Measurements from ENCODE around the gene GFRA3.

The GFRA3 gene

GRCh38 chr5:138223532-138223931 lies 50.9 kb downstream of the GFRA3 start:
- H3K27ac ChIP-seq = no peak overlapping the region
- TF ChIP-seq CTCF (IDR thresholded peaks at IDR 0.05) (no peak), ZFX (IDR thresholded peaks at IDR 0.05; ENCODE audit: borderline replicate concordance) (no peak)

- no peak overlapping the region for H3K27ac ChIP-seq
- no peak for TF ChIP-seq ZFX (IDR thresholded peaks at IDR 0.05; ENCODE audit: borderline replicate concordance)
- no peak for TF ChIP-seq CTCF (IDR thresholded peaks at IDR 0.05)
These were observed 57.6 kb downstream of the GFRA3 start for GRCh38 chr5:138216799-138217198.

GRCh38 chr5:138213161-138214029 lies 61.0 kb downstream of the GFRA3 start, which contains the start of gene CDC23:
CDC23 (minus strand) TSS chr5:138213323; CDS start chr5:138213312, 11 bp downstream.
- TF ChIP-seq ZFX (IDR thresholded peaks at IDR 0.05; ENCODE audit: borderline replicate concordance) (no peak), CTCF (IDR thresholded peaks at IDR 0.05) (no peak)
- H3K27ac ChIP-seq = peak within 1 kb of the TSS; percentile 96

- peak overlapping the region; percentile 96 for H3K27ac ChIP-seq
- no peak for TF ChIP-seq CTCF (IDR thresholded peaks at IDR 0.05)
- no peak for TF ChIP-seq ZFX (IDR thresholded peaks at IDR 0.05; ENCODE audit: borderline replicate concordance)
These were observed 61.6 kb downstream of the GFRA3 start for GRCh38 chr5:138212828-138213160.

GRCh38 chr5:138210985-138211384 lies 63.4 kb downstream of the GFRA3 start:
- H3K27ac ChIP-seq = no peak overlapping the region
- TF ChIP-seq CTCF (IDR thresholded peaks at IDR 0.05) (no peak), ZFX (IDR thresholded peaks at IDR 0.05; ENCODE audit: borderline replicate concordance) (no peak)

All from 22Rv1 (cell line).